ENCODE results near the gene PTGDS. TPM values are rescaled to one million over a fixed set of nuclear protein-coding genes. Genes with fewer than 3 reads are reported as not detected.

The PTGDS gene
- total and polyA plus RNA-seq, 9 of the 15 experiments (the other 6 are each of a cell fraction or from before 2014, with no cell fraction given), result 0.46 to 7.1 (median 2.0) TPM

DNA sequence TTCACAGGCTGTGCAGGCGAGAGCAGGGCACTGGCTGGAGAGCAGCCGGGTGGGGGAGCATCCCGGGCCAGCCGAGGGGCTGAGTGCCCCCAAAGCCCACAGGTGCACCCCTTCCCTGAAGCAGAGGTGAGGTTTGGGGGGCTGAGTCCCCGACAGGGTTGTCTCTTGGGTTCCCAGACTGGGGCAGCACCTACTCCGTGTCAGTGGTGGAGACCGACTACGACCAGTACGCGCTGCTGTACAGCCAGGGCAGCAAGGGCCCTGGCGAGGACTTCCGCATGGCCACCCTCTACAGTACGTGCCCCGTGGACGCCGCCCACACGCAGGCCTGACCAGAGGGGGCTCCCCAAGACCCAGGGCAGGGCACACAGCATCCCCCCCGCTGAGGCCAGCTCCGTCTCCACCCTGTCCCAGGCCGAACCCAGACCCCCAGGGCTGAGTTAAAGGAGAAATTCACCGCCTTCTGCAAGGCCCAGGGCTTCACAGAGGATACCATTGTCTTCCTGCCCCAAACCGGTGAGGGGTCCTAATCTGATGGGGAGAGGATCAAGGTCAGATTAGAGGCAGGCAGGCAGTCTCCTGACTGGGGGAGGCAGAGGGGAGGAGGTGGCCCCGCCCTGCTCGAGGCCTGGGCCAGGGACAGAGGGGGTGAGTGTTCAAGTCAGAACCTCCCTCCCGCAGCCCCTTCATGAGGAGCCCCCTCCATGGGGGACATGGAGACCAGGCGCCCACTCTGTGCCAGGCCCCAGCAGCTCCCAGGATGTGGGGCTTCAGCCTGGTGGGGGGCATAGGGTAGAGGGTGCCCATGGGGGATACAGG is 2.7 kb downstream of the PTGDS start:
- DNase-seq (ENCODE audit: extremely low read depth in 1 of 4, low spot score in 3 of 4) (peak in 1 of 4 experiments; percentile 35), ATAC-seq (0 out of 3 replicates have a peak, but pooled peaks have one; percentile 8), FAIRE-seq (no peak)
- no peaks in the 10 kb centered on the region for H3K79me2 ChIP-seq (ENCODE audit: control insufficient read depth, insufficient read depth, low read length)
- no peak overlapping the region for H3K27ac ChIP-seq (ENCODE audit: extremely low read depth, low read depth, low read length)
- H3K4me1 ChIP-seq (replicated peaks in 1 of 2; ENCODE audit: control insufficient read depth in 2 of 2, insufficient read depth in 2 of 2, low read length in 2 of 2), result peaks cover 9 to 93% of the 10 kb centered on the region in 2 experiments; a peak in 4 of 5 replicates
- peak overlapping the region in 1 of 2 experiments; percentile 85; a peak in 2 of 4 replicates for H3K9ac ChIP-seq (ENCODE audit: insufficient read depth in 1 of 2, low read depth in 2 of 2, low read length in 2 of 2)
- H3K4me2 ChIP-seq (ENCODE audit: insufficient read depth, low read length), result no peak overlapping the region
- POLR2A ChIA-PET, result interaction anchor here (0.6 kb wide), 1 partner anchor 11 kb away, joined by 3 read pairs; no protein-coding TSS in a partner anchor
- BruUV-seq (replicated peaks), result no TSS peak
- H3K9me3 ChIP-seq (replicated peaks; ENCODE audit: control insufficient read depth, insufficient read depth, low read depth, low read length), result no peaks in the 10 kb centered on the region
- no peaks in the 10 kb centered on the region for H3K27me3 ChIP-seq (ENCODE audit: control insufficient read depth in 2 of 2, insufficient read depth in 2 of 2, low read length in 2 of 2)
- no peak overlapping the region for H3K4me3 ChIP-seq
- CTCF ChIA-PET (ENCODE audit: low intra/inter-chr PET ratio), result no interaction called here
- no peaks in the 10 kb centered on the region for H4K20me1 ChIP-seq (replicated peaks; ENCODE audit: control insufficient read depth, insufficient read depth, low read length)
- 57% methylated on average over 22 of the region's 26 CpGs for WGBS (ENCODE audit: insufficient coverage, low coverage, missing lambda C conversion rate)
- H3K9me1 ChIP-seq (ENCODE audit: control insufficient read depth, insufficient read depth, low read length), result no peaks in the 10 kb centered on the region
- no peak overlapping the region for H2AFZ ChIP-seq (ENCODE audit: low read depth, low read length)
- in situ Hi-C loops (cut with MboI), result no loop called here
- intact Hi-C loops (cut with micrococcal nuclease), result no loop called here
- H3K36me3 ChIP-seq (ENCODE audit: control insufficient read depth, insufficient read depth, low read length), result no peaks in the 10 kb centered on the region
- TF ChIP-seq PHB (CRISPR knock-in tag; IDR thresholded peaks at IDR 0.05) (no peak), HMGN3 (IDR thresholded peaks at IDR 0.05; ENCODE audit: borderline replicate concordance, extremely low read depth, insufficient read length, low read depth, low read length) (no peak), DPF2 (IDR thresholded peaks at IDR 0.05) (0 out of 2 replicates have a peak, but pooled peaks have one; percentile 16), FOSL1 (tag; conservative IDR thresholded peaks at IDR 0.05) (no peak), RBM39 (optimal IDR thresholded peaks at IDR 0.05; ENCODE audit: low read depth, low read length) (no peak), ZNF232 (CRISPR knock-in tag; IDR thresholded peaks at IDR 0.05) (no peak), SRSF3 (IDR thresholded peaks at IDR 0.05; ENCODE audit: insufficient read depth, low read length) (no peak), MAZ (CRISPR knock-in tag; conservative IDR thresholded peaks at IDR 0.05 in 1 of 2, IDR thresholded peaks at IDR 0.05 in 1 of 2) (peak in 1 of 2 experiments; percentile 61; a peak in 2 of 4 replicates), JUND (IDR thresholded peaks at IDR 0.05; ENCODE audit: borderline replicate concordance, low read depth, low read length) (0 out of 2 replicates have a peak, but pooled peaks have one; percentile 9), JUND (tag; IDR thresholded peaks at IDR 0.05; ENCODE audit: borderline replicate concordance, low read depth, low read length) (no peak), ZZZ3 (IDR thresholded peaks at IDR 0.05) (no peak)
- TF ChIP-seq, protein P1, sequence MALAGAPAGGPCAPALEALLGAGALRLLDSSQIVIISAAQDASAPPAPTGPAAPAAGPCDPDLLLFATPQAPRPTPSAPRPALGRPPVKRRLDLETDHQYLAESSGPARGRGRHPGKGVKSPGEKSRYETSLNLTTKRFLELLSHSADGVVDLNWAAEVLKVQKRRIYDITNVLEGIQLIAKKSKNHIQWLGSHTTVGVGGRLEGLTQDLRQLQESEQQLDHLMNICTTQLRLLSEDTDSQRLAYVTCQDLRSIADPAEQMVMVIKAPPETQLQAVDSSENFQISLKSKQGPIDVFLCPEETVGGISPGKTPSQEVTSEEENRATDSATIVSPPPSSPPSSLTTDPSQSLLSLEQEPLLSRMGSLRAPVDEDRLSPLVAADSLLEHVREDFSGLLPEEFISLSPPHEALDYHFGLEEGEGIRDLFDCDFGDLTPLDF (CRISPR knock-in tag; IDR thresholded peaks at IDR 0.05), result no peak
- TF ChIP-seq, protein P2, sequence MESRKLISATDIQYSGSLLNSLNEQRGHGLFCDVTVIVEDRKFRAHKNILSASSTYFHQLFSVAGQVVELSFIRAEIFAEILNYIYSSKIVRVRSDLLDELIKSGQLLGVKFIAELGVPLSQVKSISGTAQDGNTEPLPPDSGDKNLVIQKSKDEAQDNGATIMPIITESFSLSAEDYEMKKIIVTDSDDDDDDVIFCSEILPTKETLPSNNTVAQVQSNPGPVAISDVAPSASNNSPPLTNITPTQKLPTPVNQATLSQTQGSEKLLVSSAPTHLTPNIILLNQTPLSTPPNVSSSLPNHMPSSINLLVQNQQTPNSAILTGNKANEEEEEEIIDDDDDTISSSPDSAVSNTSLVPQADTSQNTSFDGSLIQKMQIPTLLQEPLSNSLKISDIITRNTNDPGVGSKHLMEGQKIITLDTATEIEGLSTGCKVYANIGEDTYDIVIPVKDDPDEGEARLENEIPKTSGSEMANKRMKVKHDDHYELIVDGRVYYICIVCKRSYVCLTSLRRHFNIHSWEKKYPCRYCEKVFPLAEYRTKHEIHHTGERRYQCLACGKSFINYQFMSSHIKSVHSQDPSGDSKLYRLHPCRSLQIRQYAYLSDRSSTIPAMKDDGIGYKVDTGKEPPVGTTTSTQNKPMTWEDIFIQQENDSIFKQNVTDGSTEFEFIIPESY (CRISPR knock-in tag; IDR thresholded peaks at IDR 0.05), result no peak
- TF ChIP-seq, protein P3, sequence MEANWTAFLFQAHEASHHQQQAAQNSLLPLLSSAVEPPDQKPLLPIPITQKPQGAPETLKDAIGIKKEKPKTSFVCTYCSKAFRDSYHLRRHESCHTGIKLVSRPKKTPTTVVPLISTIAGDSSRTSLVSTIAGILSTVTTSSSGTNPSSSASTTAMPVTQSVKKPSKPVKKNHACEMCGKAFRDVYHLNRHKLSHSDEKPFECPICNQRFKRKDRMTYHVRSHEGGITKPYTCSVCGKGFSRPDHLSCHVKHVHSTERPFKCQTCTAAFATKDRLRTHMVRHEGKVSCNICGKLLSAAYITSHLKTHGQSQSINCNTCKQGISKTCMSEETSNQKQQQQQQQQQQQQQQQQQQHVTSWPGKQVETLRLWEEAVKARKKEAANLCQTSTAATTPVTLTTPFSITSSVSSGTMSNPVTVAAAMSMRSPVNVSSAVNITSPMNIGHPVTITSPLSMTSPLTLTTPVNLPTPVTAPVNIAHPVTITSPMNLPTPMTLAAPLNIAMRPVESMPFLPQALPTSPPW (CRISPR knock-in tag; IDR thresholded peaks at IDR 0.05), result peak; percentile 71
- TF ChIP-seq, protein P4, sequence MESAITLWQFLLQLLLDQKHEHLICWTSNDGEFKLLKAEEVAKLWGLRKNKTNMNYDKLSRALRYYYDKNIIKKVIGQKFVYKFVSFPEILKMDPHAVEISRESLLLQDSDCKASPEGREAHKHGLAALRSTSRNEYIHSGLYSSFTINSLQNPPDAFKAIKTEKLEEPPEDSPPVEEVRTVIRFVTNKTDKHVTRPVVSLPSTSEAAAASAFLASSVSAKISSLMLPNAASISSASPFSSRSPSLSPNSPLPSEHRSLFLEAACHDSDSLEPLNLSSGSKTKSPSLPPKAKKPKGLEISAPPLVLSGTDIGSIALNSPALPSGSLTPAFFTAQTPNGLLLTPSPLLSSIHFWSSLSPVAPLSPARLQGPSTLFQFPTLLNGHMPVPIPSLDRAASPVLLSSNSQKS (CRISPR knock-in tag; IDR thresholded peaks at IDR 0.05), result no peak
